H1 (cell line): ENCODE data around the gene RELCH. TPM values are rescaled to one million over a fixed set of nuclear protein-coding genes. Genes with fewer than 3 reads are reported as not detected.
A peak's percentile ranks its signal among the peaks of the same experiment; 100 is the strongest.

ENCODE experiments used
- CTCF ChIA-PET: fragments of 300-600 bp; sonication (Branson Sonifier 250); formaldehyde crosslinking; loops from one replicate; lab custom pipeline; 2021; ENCODE audit not compliant: partially characterized antibody; lab: Charles Lee
- POLR2A ChIA-PET: fragments of 300-600 bp; sonication (Branson Sonifier 250); formaldehyde crosslinking; loops from one replicate; lab custom pipeline; 2021; ENCODE audit warnings: inconsistent platforms; ENCODE audit not compliant: partially characterized antibody; lab: Charles Lee
- DNase-seq, 2 experiments: peaks; one replicate each; pipeline versions ENCODE4 v3.0.0 to v3.0.0-alpha.2; 2010 to 2022; ENCODE audit warnings: low spot score in 2 of 2, low read depth in 1 of 2, mixed read lengths in 1 of 2
- FAIRE-seq: peaks from 2 replicates; lab custom pipeline; 2011; peaks lifted over from hg19 to GRCh38; lab: Jason Lieb, UNC
- H2AFZ ChIP-seq: 2 replicates; pipeline ENCODE4 v1.8.1; 2012; ENCODE audit warnings: low read length, inconsistent platforms
- H2AK5ac ChIP-seq: 2 replicates; pipeline ENCODE4 v1.6.1; 2013; ENCODE audit warnings: low read depth, low read length
- H2BK120ac ChIP-seq: replicated peaks from 2 replicates; pipeline ENCODE3; 2013; ENCODE audit warnings: low read depth, low read length, inconsistent platforms
- H2BK12ac ChIP-seq: 2 replicates; pipeline ENCODE4 v1.6.1; 2013; ENCODE audit warnings: low read depth, low read length
- H2BK15ac ChIP-seq: 2 replicates; pipeline ENCODE4 v1.6.1; 2013; ENCODE audit warnings: low read length
- H2BK20ac ChIP-seq: 2 replicates; pipeline ENCODE4 v1.6.1; 2013; ENCODE audit warnings: low read length
- H2BK5ac ChIP-seq: 2 replicates; pipeline ENCODE4 v1.6.1; 2013; ENCODE audit warnings: low read depth, low read length
- H3K14ac ChIP-seq: 2 replicates; pipeline ENCODE4 v1.6.1; 2013; ENCODE audit warnings: inconsistent platforms; ENCODE audit not compliant: insufficient read length
- H3K18ac ChIP-seq: 2 replicates; pipeline ENCODE4 v1.6.1; 2013; ENCODE audit warnings: low read length; ENCODE audit errors: extremely low read depth
- H3K23ac ChIP-seq: 2 replicates; pipeline ENCODE4 v1.6.1; 2013; ENCODE audit warnings: inconsistent platforms; ENCODE audit not compliant: insufficient read length
- H3K23me2 ChIP-seq: 2 replicates; pipeline ENCODE4 v1.6.1; 2013; ENCODE audit warnings: low read depth, low read length
- H3K27ac ChIP-seq: 2 replicates; pipeline ENCODE4 v1.6.1; 2011; ENCODE audit warnings: low read depth, low read length, inconsistent platforms
- H3K27me3 ChIP-seq, 4 experiments: replicated peaks in 1 of 4; 1 replicate in 1 of 4; 2 replicates in 3 of 4; pipeline versions ENCODE4 v1.6.1 to v1.8.1; 2011 to 2013; ENCODE audit warnings: low read length in 3 of 4, mild to moderate bottlenecking in 3 of 4, inconsistent platforms in 2 of 4, mixed read lengths in 2 of 4, moderate library complexity in 1 of 4; ENCODE audit not compliant: control insufficient read depth in 3 of 4, insufficient read depth in 3 of 4; ENCODE audit errors: extremely low read depth in 1 of 4
- H3K36me3 ChIP-seq, 4 experiments: 2 replicates each; pipeline versions ENCODE4 v1.6.1 to v1.8.1; 2011 to 2013; ENCODE audit warnings: mild to moderate bottlenecking in 4 of 4, low read length in 3 of 4, moderate library complexity in 2 of 4, control low read depth in 1 of 4, inconsistent platforms in 1 of 4; ENCODE audit not compliant: insufficient read depth in 4 of 4, control insufficient read depth in 2 of 4
- H3K4ac ChIP-seq: replicated peaks from 2 replicates; pipeline ENCODE3; 2013; ENCODE audit warnings: low read length, low read depth, mixed read lengths, inconsistent platforms; ENCODE audit not compliant: insufficient read length
- H3K4me1 ChIP-seq, 4 experiments: replicated peaks in 1 of 4; 1 replicate in 1 of 4; 2 replicates in 3 of 4; pipeline versions ENCODE4 v1.6.1 to v1.8.1; 2011 to 2013; ENCODE audit warnings: low read length in 3 of 4, inconsistent platforms in 2 of 4, mixed read lengths in 1 of 4; ENCODE audit not compliant: insufficient read depth in 4 of 4, control insufficient read depth in 3 of 4
- H3K4me2 ChIP-seq, 2 experiments: 2 replicates each; pipeline versions ENCODE4 v1.6.1 to v1.8.1; 2011 to 2013; ENCODE audit warnings: low read depth in 2 of 2, low read length in 2 of 2, control low read depth in 1 of 2, inconsistent platforms in 1 of 2, mild to moderate bottlenecking in 1 of 2; ENCODE audit not compliant: insufficient read depth in 1 of 2
- H3K4me3 ChIP-seq, 4 experiments: fragments of 200-600, 300-600 bp in 1 of 4; sonication (generic), shearing (Covaris generic), sonication (Bioruptor Twin) in 1 of 4; 2 replicates each; pipeline versions ENCODE4 v1.5.1 to v1.8.1; 2011 to 2016; ENCODE audit warnings: low read length in 4 of 4, low read depth in 3 of 4, control low read depth in 2 of 4, inconsistent platforms in 2 of 4, mild to moderate bottlenecking in 2 of 4, mixed read lengths in 1 of 4, moderate library complexity in 1 of 4; ENCODE audit not compliant: insufficient read depth in 2 of 4; ENCODE audit errors: extremely low read depth in 1 of 4
- H3K56ac ChIP-seq: replicated peaks from 2 replicates; pipeline ENCODE3; 2013; ENCODE audit warnings: low read depth, mild to moderate bottlenecking, mixed read lengths, low read length, inconsistent platforms; ENCODE audit not compliant: insufficient read length
- H3K79me1 ChIP-seq: 2 replicates; pipeline ENCODE4 v1.6.1; 2013; ENCODE audit warnings: low read depth, low read length, control low read depth
- H3K79me2 ChIP-seq, 2 experiments: 2 replicates each; pipeline versions ENCODE4 v1.6.1 to v1.8.1; 2012 to 2013; ENCODE audit warnings: low read length in 2 of 2, mild to moderate bottlenecking in 2 of 2, inconsistent platforms in 1 of 2; ENCODE audit not compliant: insufficient read depth in 2 of 2, control insufficient read depth in 1 of 2
- H3K9ac ChIP-seq, 4 experiments: replicated peaks in 1 of 4; 1 replicate in 1 of 4; 2 replicates in 3 of 4; pipeline versions ENCODE4 v1.6.1 to v1.8.1; 2011 to 2013; ENCODE audit warnings: low read depth in 3 of 4, low read length in 3 of 4, control low read depth in 2 of 4, mild to moderate bottlenecking in 2 of 4, moderate library complexity in 2 of 4, inconsistent platforms in 1 of 4; ENCODE audit errors: extremely low read depth in 1 of 4
- H3K9me3 ChIP-seq, 2 experiments: 2 replicates each; pipeline versions ENCODE4 v1.6.1 to v1.8.1; 2012 to 2013; ENCODE audit warnings: mild to moderate bottlenecking in 2 of 2, moderate library complexity in 2 of 2, control low read depth in 1 of 2, inconsistent platforms in 1 of 2, low read depth in 1 of 2, low read length in 1 of 2, mixed read lengths in 1 of 2; ENCODE audit not compliant: insufficient read depth in 2 of 2
- H4K20me1 ChIP-seq, 2 experiments: replicated peaks in 1 of 2; 2 replicates each; pipeline versions ENCODE3 to v1.8.1; 2011 to 2013; ENCODE audit warnings: inconsistent platforms in 2 of 2, low read length in 2 of 2, mild to moderate bottlenecking in 1 of 2; ENCODE audit not compliant: insufficient read depth in 2 of 2, control insufficient read depth in 1 of 2
- H4K5ac ChIP-seq: 2 replicates; pipeline ENCODE4 v1.6.1; 2013; ENCODE audit warnings: low read length, low read depth, mixed read lengths, inconsistent platforms; ENCODE audit not compliant: insufficient read length
- H4K8ac ChIP-seq: 2 replicates; pipeline ENCODE4 v1.8.0; 2013; ENCODE audit warnings: mild to moderate bottlenecking, moderate library complexity, low read length, inconsistent platforms; ENCODE audit not compliant: insufficient read depth; ENCODE audit errors: extremely low read depth
- H4K91ac ChIP-seq: replicated peaks from 2 replicates; pipeline ENCODE3; 2013; ENCODE audit warnings: low read length, mixed read lengths, inconsistent platforms; ENCODE audit not compliant: insufficient read length
- EP300 ChIP-seq, 2 experiments: IDR thresholded peaks; 1 replicate in 1 of 2; 2 replicates in 1 of 2; pipeline ENCODE4 v1.6.1; 2011 to 2012; ENCODE audit warnings: low read depth in 2 of 2, low read length in 2 of 2, mild to moderate bottlenecking in 2 of 2, borderline replicate concordance in 1 of 2, inconsistent platforms in 1 of 2, moderate library complexity in 1 of 2
- RAD21 ChIP-seq, 2 experiments: IDR thresholded peaks in 1 of 2; conservative IDR thresholded peaks in 1 of 2; 2 replicates each; pipeline ENCODE4 v1.6.1; 2011; ENCODE audit warnings: low read depth in 2 of 2, low read length in 2 of 2, improper control_type of control experiment in 1 of 2, inconsistent platforms in 1 of 2, mild to moderate bottlenecking in 1 of 2, moderate library complexity in 1 of 2
- WGBS, 2 experiments: shearing (Covaris generic) in 1 of 2; methylation state at CpG; one replicate each; pipeline versions ENCODE4 v1.1.6 to v1.1.7; 2013 to 2015; ENCODE audit warnings: low lambda C conversion rate in 2 of 2, mixed read lengths in 2 of 2, inconsistent platforms in 1 of 2, low coverage in 1 of 2, missing lambda C conversion rate in 1 of 2; ENCODE audit not compliant: insufficient replicate concordance in 2 of 2, insufficient coverage in 1 of 2, insufficient read length in 1 of 2; ENCODE audit errors: extremely low coverage in 1 of 2, missing lambda C conversion rate in 1 of 2; 5-methylcytosine and 5-hydroxymethylcytosine counted together
- polyA plus RNA-seq, 7 experiments: library from polyadenylated mRNA; depleted of rRNA in 3 of 7; stranded (reverse) in 5 of 7; unstranded in 2 of 7; fragments of >200 nt in 5 of 7; fragments of 200-250 nt in 2 of 7; gene quantifications; 1 replicate in 5 of 7; 2 replicates in 1 of 7; 4 replicates in 1 of 7; pipeline versions ENCODE4 v1.2.1 to v1.2.3, GENCODE V29; 2011 to 2013; ENCODE audit warnings: missing spikeins in 2 of 7, mixed read lengths in 2 of 7
- total RNA-seq: library from RNA; stranded (reverse); fragmentation: NEBNext Ultra II Directional; extraction: Animal tissue kit (Norgen Biotek cat#: 25700); gene quantifications from 2 replicates; pipeline ENCODE4 v1.2.1, GENCODE V29; 2021
- TF ChIP-seq, protein P1 (sequence below), 3 experiments: IDR thresholded peaks; 1 replicate in 2 of 3; 2 replicates in 1 of 3; pipeline versions ENCODE4 v1.5.1 to v1.6.1; 2011; ENCODE audit warnings: low read length in 3 of 3, mild to moderate bottlenecking in 3 of 3, inconsistent platforms in 2 of 3, low read depth in 1 of 3, moderate library complexity in 1 of 3; ENCODE audit not compliant: insufficient read depth in 1 of 3; ENCODE audit errors: control extremely low read depth in 1 of 3

RELCH gene
- total and polyA plus RNA-seq, 2 of the 8 experiments (the other 6 are each of a cell fraction or from before 2014, with no cell fraction given), result 7.3 to 26.9 TPM

DNA sequence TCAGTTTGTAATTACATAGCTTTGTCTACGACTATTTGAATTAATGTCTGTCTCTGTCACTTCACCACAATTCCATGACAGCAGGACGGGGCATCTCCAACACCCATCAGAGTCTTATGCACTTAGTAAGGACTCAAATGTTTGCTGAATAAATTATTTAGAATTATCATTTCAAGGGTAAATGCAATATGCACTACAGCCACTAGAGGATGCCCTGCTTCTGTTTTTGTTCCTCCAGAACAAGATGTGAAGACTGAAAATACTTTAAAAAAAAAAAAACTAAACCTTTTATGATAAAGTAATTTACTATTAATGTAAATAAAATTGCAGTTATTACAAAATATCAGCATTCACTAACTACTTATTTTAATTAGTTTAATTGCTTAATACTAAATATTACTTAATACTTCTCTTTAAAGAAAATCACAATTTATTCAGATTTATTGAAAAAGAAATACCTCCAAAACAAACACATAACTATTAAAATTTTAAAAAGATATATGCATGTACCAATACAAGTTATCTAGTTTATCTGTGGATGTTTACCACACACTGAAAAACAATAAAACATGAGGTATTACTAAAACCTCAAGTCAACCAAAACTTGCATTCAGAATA is 3.4 kb upstream of the RELCH start:
- H3K27me3 ChIP-seq, result no peaks in the 10 kb centered on the region
- H3K23ac ChIP-seq, result no peak overlapping the region
- H3K4me1 ChIP-seq, result no peaks in the 10 kb centered on the region; a peak in 1 of 7 replicates
- FAIRE-seq, result no peak
- no peak overlapping the region for H2BK120ac ChIP-seq
- no peak for DNase-seq
- no peak overlapping the region for H3K56ac ChIP-seq
- no peak overlapping the region for H3K4me3 ChIP-seq
- H2BK12ac ChIP-seq, result no peak overlapping the region
- H2BK15ac ChIP-seq, result no peak overlapping the region
- peaks cover 6 to 9% of the 10 kb centered on the region in 2 experiments for H4K20me1 ChIP-seq
- H3K9me3 ChIP-seq, result no peaks in the 10 kb centered on the region
- no peak overlapping the region for H3K9ac ChIP-seq
- no peak overlapping the region for H2AK5ac ChIP-seq
- no peak overlapping the region for H4K8ac ChIP-seq
- H3K27ac ChIP-seq, result no peak overlapping the region
- H3K79me1 ChIP-seq, result no peaks in the 10 kb centered on the region; the same call in 1 of the 2 replicates
- no peak overlapping the region for H3K18ac ChIP-seq
- no peak overlapping the region for H4K91ac ChIP-seq
- ChIA-PET CTCF (interaction anchor here (0.6 to 3.9 kb wide), 11 partner anchors 9 to 379 kb away, joined by 3 to 27 read pairs (median 4); no protein-coding TSS in a partner anchor), POLR2A (no interaction called here)
- TF ChIP-seq EP300 (IDR thresholded peaks at IDR 0.05; ENCODE audit: borderline replicate concordance in 1 of 2, low read depth in 2 of 2, low read length in 2 of 2) (no peak), RAD21 (IDR thresholded peaks at IDR 0.05 in 1 of 2, conservative IDR thresholded peaks at IDR 0.05 in 1 of 2; ENCODE audit: low read depth in 2 of 2, low read length in 2 of 2) (peak; percentile 73 to 85)
- TF ChIP-seq, protein P1, sequence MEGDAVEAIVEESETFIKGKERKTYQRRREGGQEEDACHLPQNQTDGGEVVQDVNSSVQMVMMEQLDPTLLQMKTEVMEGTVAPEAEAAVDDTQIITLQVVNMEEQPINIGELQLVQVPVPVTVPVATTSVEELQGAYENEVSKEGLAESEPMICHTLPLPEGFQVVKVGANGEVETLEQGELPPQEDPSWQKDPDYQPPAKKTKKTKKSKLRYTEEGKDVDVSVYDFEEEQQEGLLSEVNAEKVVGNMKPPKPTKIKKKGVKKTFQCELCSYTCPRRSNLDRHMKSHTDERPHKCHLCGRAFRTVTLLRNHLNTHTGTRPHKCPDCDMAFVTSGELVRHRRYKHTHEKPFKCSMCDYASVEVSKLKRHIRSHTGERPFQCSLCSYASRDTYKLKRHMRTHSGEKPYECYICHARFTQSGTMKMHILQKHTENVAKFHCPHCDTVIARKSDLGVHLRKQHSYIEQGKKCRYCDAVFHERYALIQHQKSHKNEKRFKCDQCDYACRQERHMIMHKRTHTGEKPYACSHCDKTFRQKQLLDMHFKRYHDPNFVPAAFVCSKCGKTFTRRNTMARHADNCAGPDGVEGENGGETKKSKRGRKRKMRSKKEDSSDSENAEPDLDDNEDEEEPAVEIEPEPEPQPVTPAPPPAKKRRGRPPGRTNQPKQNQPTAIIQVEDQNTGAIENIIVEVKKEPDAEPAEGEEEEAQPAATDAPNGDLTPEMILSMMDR (IDR thresholded peaks at IDR 0.05; ENCODE audit: control extremely low read depth in 1 of 3, insufficient read depth in 1 of 3, low read depth in 1 of 3, low read length in 3 of 3), result peak in 2 of 3 experiments; percentile 61; a peak in 2 of 4 replicates
- H2BK5ac ChIP-seq, result no peak overlapping the region
- H4K5ac ChIP-seq, result no peak overlapping the region
- no peak overlapping the region for H3K14ac ChIP-seq
- peaks cover 7% of the 10 kb centered on the region; the same call in 1 of the 2 replicates for H3K23me2 ChIP-seq
- peaks cover 0 to 21% of the 10 kb centered on the region in 2 experiments; a peak in 3 of 4 replicates for H3K79me2 ChIP-seq
- H2BK20ac ChIP-seq, result no peak overlapping the region
- H2AFZ ChIP-seq, result no peak overlapping the region
- no peak overlapping the region for H3K4me2 ChIP-seq
- no peak overlapping the region for H3K4ac ChIP-seq
- H3K36me3 ChIP-seq, result no peaks in the 10 kb centered on the region
- WGBS, 2 experiments, result 15% methylated on average over 2 of the region's 2 CpGs; no CpG with 5 or more reads in 1 of the 2 experiments
